GM23338 (cell line): ENCODE data around the gene GABBR1. TPM values are rescaled to one million over a fixed set of nuclear protein-coding genes. Genes with fewer than 3 reads are reported as not detected.

Experiments
- ATAC-seq: fragments of 200-7000 bp; cut with Tn5 transposase; 3 replicates; pipeline ENCODE4 v1.9.1; 2020
- DNase-seq: peaks from one replicate; pipeline ENCODE4 v3.0.0-alpha.2; 2015; ENCODE audit warnings: low spot score
- H2AFZ ChIP-seq: fragments of 200-600 bp; sonication (generic); 2 replicates; pipeline ENCODE4 v1.8.0; 2016; ENCODE audit warnings: antibody characterized with exemption, mild to moderate bottlenecking, moderate library complexity
- H3F3A ChIP-seq: fragments of 200-600 bp; sonication (generic); replicated peaks from 2 replicates; pipeline ENCODE4 v1.8.0; 2017; ENCODE audit warnings: antibody characterized with exemption, mixed run types, low read depth
- H3K27ac ChIP-seq: fragments of 200-600 bp; sonication (generic); 2 replicates; pipeline ENCODE4 v1.6.1; 2016; ENCODE audit warnings: low read depth
- H3K27me3 ChIP-seq: fragments of 200-600 bp; sonication (generic); 2 replicates; pipeline ENCODE4 v1.8.0; 2016; ENCODE audit warnings: mild to moderate bottlenecking, mixed run types, moderate library complexity; ENCODE audit not compliant: insufficient read depth
- H3K36me3 ChIP-seq: fragments of 200-600 bp; sonication (generic); 2 replicates; pipeline ENCODE4 v1.8.0; 2016; ENCODE audit warnings: mild to moderate bottlenecking; ENCODE audit not compliant: insufficient read depth
- H3K4me1 ChIP-seq: fragments of 200-600 bp; sonication (generic); 2 replicates; pipeline ENCODE4 v1.8.0; 2016; ENCODE audit warnings: mild to moderate bottlenecking, moderate library complexity; ENCODE audit not compliant: insufficient read depth
- H3K4me2 ChIP-seq: fragments of 200-600 bp; sonication (generic); 2 replicates; pipeline ENCODE4 v1.7.1; 2017; ENCODE audit warnings: mixed run types
- H3K4me3 ChIP-seq: fragments of 200-600 bp; sonication (generic); 2 replicates; pipeline ENCODE4 v1.6.1; 2016; ENCODE audit warnings: mixed run types
- H3K79me2 ChIP-seq: fragments of 200-600 bp; sonication (generic); replicated peaks from 2 replicates; pipeline ENCODE4 v1.8.0; 2017; ENCODE audit warnings: mild to moderate bottlenecking; ENCODE audit not compliant: insufficient read depth
- H3K9me2 ChIP-seq: fragments of 200-600 bp; sonication (generic); 2 replicates; pipeline ENCODE4 v1.8.0; 2017; ENCODE audit not compliant: insufficient read depth
- H4K20me1 ChIP-seq: fragments of 200-600 bp; sonication (generic); replicated peaks from 2 replicates; pipeline ENCODE4 v1.8.0; 2017; ENCODE audit warnings: mild to moderate bottlenecking; ENCODE audit not compliant: insufficient read depth
- H3K27ac Mint-ChIP-seq: 2 replicates; pipeline ENCODE4 v1.8.0; 2020; ENCODE audit warnings: inconsistent platforms, mild to moderate bottlenecking, moderate library complexity, mixed read lengths
- H3K27me3 Mint-ChIP-seq: 3 replicates; pipeline ENCODE4 v1.8.0; 2022; ENCODE audit warnings: low read depth, mild to moderate bottlenecking, moderate library complexity, mixed read lengths, inconsistent platforms; ENCODE audit not compliant: insufficient read depth, poor library complexity
- H3K36me3 Mint-ChIP-seq: 3 replicates; pipeline ENCODE4 v1.8.0; 2021; ENCODE audit warnings: low read depth, mild to moderate bottlenecking, inconsistent platforms, moderate library complexity, mixed read lengths
- H3K4me1 Mint-ChIP-seq: 3 replicates; pipeline ENCODE4 v1.8.0; 2020; ENCODE audit warnings: mild to moderate bottlenecking, inconsistent platforms, mixed read lengths
- H3K4me3 Mint-ChIP-seq: 3 replicates; pipeline ENCODE4 v1.8.0; 2021; ENCODE audit warnings: moderate library complexity, mild to moderate bottlenecking, inconsistent platforms, mixed read lengths
- H3K9me3 Mint-ChIP-seq: 3 replicates; pipeline ENCODE4 v1.8.0; 2020; ENCODE audit warnings: moderate library complexity, mild to moderate bottlenecking, inconsistent platforms, mixed read lengths
- CREB1 ChIP-seq: fragments of 250-450 bp; sonication (Bioruptor Pico); IDR thresholded peaks from 2 replicates; pipeline ENCODE4 v1.5.0; 2020; ENCODE audit warnings: low read depth, mild to moderate bottlenecking, moderate library complexity
- ETS1 ChIP-seq: IDR thresholded peaks from 2 replicates; pipeline ENCODE4 v1.6.1; 2016; ENCODE audit warnings: antibody characterized with exemption
- EZH2 ChIP-seq: fragments of 200-600 bp; sonication (generic); IDR thresholded peaks from one replicate; pipeline ENCODE4 v1.8.0; 2017; ENCODE audit warnings: antibody characterized with exemption, mild to moderate bottlenecking, low read depth; ENCODE audit not compliant: unreplicated experiment
- EZH2phosphoT487 ChIP-seq: fragments of 200-600 bp; sonication (generic); IDR thresholded peaks from one replicate; pipeline ENCODE4 v1.8.1; 2018; ENCODE audit warnings: antibody characterized with exemption; ENCODE audit not compliant: unreplicated experiment
- JUNB ChIP-seq: IDR thresholded peaks from one replicate; pipeline ENCODE4 v1.6.1; 2016; ENCODE audit warnings: antibody characterized with exemption; ENCODE audit not compliant: unreplicated experiment
- NANOG ChIP-seq: IDR thresholded peaks from 2 replicates; pipeline ENCODE4 v1.6.1; 2016; ENCODE audit warnings: antibody characterized with exemption, borderline replicate concordance
- POLR2AphosphoS5 ChIP-seq: IDR thresholded peaks from 2 replicates; pipeline ENCODE4 v1.6.1; 2016; ENCODE audit warnings: antibody characterized with exemption, low read depth
- STAT1 ChIP-seq: IDR thresholded peaks from one replicate; pipeline ENCODE4 v1.6.1; 2016; ENCODE audit warnings: antibody characterized with exemption; ENCODE audit not compliant: unreplicated experiment
- ZNF114 ChIP-seq: fragments of 250-450 bp; sonication (Bioruptor Pico); IDR thresholded peaks from 2 replicates; pipeline ENCODE4 v1.5.0; 2020; ENCODE audit warnings: mild to moderate bottlenecking, moderate library complexity
- ZNF331 ChIP-seq: fragments of 250-450 bp; sonication (Bioruptor Pico); IDR thresholded peaks from 2 replicates; pipeline ENCODE4 v1.5.0; 2020; ENCODE audit warnings: low read depth, mild to moderate bottlenecking, moderate library complexity
- polyA plus RNA-seq: library from polyadenylated mRNA; unstranded; fragments of >200 nt; fragmentation: Nextera tagmentation; extraction: Ambion mirVana; gene quantifications from 2 replicates; pipeline ENCODE4 v1.2.1, GENCODE V29; 2016
- total RNA-seq: library from RNA; depleted of rRNA; stranded (reverse); fragments of >200 nt; shearing (Covaris generic); gene quantifications from 2 replicates; pipeline ENCODE4 v1.2.3, GENCODE V29; 2014
- TF ChIP-seq, protein P1 (sequence below): fragments of 250-450 bp; sonication (Bioruptor Pico); IDR thresholded peaks from 2 replicates; pipeline ENCODE4 v1.5.0; 2020; ENCODE audit warnings: mild to moderate bottlenecking, moderate library complexity
- TF ChIP-seq, protein P2 (sequence below), 2 experiments: fragments of 200-600 bp in 1 of 2; sonication (generic) in 1 of 2; conservative IDR thresholded peaks; 2 replicates each; pipeline versions ENCODE4 v1.5.1 to v1.6.1; 2016 to 2017; ENCODE audit warnings: antibody characterized with exemption in 2 of 2, low read depth in 2 of 2, mild to moderate bottlenecking in 2 of 2, moderate library complexity in 1 of 2

Gene GABBR1
- total and polyA plus RNA-seq, 2 experiments from 2014 or later = 42.8 to 78.9 TPM

GRCh38 chr6:29557320-29557719 is 75.7 kb downstream of the GABBR1 start:
- no peaks in the 10 kb centered on the region; the same call in 1 of the 2 replicates for H3F3A ChIP-seq
- 0 out of 2 replicates have a peak, but pooled peaks cover 4% of the 10 kb centered on the region for H3K9me2 ChIP-seq
- Mint-ChIP-seq H3K9me3 (peaks cover 10% of the 10 kb centered on the region; the same call in 2 of the 3 replicates), H3K27me3 (peaks cover 51% of the 10 kb centered on the region), H3K4me3 (peak overlapping the region; percentile 20; the same call in 1 of the 3 replicates), H3K27ac (no peak overlapping the region), H3K36me3 (no peaks in the 10 kb centered on the region; the same call in 2 of the 3 replicates), H3K4me1 (peaks cover 48% of the 10 kb centered on the region)
- TF ChIP-seq NANOG (peak; percentile 83), EZH2phosphoT487 (no peak)
- no peak overlapping the region for H2AFZ ChIP-seq
- peak; percentile 46 for DNase-seq
- H3K27ac ChIP-seq = no peak overlapping the region
- H4K20me1 ChIP-seq = no peaks in the 10 kb centered on the region
- ATAC-seq = no peak; the same call in 2 of the 3 replicates
- peaks cover 50% of the 10 kb centered on the region for H3K27me3 ChIP-seq
- H3K4me2 ChIP-seq = peak overlapping the region; percentile 16
- H3K4me3 ChIP-seq = peak overlapping the region; percentile 7; the same call in 1 of the 2 replicates
- no peaks in the 10 kb centered on the region for H3K36me3 ChIP-seq
- H3K79me2 ChIP-seq = no peaks in the 10 kb centered on the region
- H3K4me1 ChIP-seq = peaks cover 33% of the 10 kb centered on the region

DNA sequence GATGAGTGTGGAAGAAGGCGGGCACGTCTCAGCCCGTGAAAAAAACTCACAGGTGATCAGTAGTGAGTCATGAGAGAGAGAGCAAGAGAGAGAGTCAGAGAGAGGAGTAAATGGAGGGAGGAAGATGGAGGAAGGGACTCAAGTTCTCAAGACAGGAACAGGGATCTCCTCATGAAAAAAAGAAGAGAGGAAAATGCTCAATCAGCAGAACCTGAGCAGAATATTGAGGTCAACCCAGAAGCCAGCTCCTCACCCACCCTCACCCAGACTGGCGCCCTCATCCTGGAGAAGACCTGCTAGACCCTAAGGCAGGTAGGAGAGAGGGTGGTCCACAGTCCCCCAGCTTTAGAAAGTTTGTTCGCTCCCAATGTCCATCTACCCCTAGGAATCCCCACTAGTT is 78.2 kb downstream of the GABBR1 start:
- no peaks in the 10 kb centered on the region; the same call in 2 of the 3 replicates for H3K36me3 Mint-ChIP-seq
- no peak for TF ChIP-seq ZNF114 (CRISPR knock-in tag)
- no peak for TF ChIP-seq CREB1 (CRISPR knock-in tag)
- TF ChIP-seq NANOG = no peak
- TF ChIP-seq JUNB = no peak
- no peak for TF ChIP-seq EZH2phosphoT487
- TF ChIP-seq, protein P1, sequence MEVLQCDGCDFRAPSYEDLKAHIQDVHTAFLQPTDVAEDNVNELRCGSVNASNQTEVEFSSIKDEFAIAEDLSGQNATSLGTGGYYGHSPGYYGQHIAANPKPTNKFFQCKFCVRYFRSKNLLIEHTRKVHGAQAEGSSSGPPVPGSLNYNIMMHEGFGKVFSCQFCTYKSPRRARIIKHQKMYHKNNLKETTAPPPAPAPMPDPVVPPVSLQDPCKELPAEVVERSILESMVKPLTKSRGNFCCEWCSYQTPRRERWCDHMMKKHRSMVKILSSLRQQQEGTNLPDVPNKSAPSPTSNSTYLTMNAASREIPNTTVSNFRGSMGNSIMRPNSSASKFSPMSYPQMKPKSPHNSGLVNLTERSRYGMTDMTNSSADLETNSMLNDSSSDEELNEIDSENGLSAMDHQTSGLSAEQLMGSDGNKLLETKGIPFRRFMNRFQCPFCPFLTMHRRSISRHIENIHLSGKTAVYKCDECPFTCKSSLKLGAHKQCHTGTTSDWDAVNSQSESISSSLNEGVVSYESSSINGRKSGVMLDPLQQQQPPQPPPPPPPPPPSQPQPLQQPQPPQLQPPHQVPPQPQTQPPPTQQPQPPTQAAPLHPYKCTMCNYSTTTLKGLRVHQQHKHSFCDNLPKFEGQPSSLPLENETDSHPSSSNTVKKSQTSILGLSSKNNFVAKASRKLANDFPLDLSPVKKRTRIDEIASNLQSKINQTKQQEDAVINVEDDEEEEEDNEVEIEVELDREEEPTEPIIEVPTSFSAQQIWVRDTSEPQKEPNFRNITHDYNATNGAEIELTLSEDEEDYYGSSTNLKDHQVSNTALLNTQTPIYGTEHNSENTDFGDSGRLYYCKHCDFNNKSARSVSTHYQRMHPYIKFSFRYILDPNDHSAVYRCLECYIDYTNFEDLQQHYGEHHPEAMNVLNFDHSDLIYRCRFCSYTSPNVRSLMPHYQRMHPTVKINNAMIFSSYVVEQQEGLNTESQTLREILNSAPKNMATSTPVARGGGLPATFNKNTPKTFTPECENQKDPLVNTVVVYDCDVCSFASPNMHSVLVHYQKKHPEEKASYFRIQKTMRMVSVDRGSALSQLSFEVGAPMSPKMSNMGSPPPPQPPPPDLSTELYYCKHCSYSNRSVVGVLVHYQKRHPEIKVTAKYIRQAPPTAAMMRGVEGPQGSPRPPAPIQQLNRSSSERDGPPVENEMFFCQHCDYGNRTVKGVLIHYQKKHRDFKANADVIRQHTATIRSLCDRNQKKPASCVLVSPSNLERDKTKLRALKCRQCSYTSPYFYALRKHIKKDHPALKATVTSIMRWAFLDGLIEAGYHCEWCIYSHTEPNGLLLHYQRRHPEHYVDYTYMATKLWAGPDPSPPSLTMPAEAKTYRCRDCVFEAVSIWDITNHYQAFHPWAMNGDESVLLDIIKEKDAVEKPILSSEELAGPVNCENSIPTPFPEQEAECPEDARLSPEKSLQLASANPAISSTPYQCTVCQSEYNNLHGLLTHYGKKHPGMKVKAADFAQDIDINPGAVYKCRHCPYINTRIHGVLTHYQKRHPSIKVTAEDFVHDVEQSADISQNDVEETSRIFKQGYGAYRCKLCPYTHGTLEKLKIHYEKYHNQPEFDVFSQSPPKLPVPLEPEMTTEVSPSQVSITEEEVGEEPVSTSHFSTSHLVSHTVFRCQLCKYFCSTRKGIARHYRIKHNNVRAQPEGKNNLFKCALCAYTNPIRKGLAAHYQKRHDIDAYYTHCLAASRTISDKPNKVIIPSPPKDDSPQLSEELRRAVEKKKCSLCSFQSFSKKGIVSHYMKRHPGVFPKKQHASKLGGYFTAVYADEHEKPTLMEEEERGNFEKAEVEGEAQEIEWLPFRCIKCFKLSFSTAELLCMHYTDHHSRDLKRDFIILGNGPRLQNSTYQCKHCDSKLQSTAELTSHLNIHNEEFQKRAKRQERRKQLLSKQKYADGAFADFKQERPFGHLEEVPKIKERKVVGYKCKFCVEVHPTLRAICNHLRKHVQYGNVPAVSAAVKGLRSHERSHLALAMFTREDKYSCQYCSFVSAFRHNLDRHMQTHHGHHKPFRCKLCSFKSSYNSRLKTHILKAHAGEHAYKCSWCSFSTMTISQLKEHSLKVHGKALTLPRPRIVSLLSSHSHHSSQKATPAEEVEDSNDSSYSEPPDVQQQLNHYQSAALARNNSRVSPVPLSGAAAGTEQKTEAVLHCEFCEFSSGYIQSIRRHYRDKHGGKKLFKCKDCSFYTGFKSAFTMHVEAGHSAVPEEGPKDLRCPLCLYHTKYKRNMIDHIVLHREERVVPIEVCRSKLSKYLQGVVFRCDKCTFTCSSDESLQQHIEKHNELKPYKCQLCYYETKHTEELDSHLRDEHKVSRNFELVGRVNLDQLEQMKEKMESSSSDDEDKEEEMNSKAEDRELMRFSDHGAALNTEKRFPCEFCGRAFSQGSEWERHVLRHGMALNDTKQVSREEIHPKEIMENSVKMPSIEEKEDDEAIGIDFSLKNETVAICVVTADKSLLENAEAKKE (CRISPR knock-in tag) = no peak
- TF ChIP-seq POLR2AphosphoS5 = no peak
- TF ChIP-seq ZNF331 (CRISPR knock-in tag) = no peak
- no peak for TF ChIP-seq STAT1
- TF ChIP-seq, protein P2, sequence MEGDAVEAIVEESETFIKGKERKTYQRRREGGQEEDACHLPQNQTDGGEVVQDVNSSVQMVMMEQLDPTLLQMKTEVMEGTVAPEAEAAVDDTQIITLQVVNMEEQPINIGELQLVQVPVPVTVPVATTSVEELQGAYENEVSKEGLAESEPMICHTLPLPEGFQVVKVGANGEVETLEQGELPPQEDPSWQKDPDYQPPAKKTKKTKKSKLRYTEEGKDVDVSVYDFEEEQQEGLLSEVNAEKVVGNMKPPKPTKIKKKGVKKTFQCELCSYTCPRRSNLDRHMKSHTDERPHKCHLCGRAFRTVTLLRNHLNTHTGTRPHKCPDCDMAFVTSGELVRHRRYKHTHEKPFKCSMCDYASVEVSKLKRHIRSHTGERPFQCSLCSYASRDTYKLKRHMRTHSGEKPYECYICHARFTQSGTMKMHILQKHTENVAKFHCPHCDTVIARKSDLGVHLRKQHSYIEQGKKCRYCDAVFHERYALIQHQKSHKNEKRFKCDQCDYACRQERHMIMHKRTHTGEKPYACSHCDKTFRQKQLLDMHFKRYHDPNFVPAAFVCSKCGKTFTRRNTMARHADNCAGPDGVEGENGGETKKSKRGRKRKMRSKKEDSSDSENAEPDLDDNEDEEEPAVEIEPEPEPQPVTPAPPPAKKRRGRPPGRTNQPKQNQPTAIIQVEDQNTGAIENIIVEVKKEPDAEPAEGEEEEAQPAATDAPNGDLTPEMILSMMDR (conservative IDR thresholded peaks at IDR 0.05; ENCODE audit: low read depth in 2 of 2) = no peak
- no peak for TF ChIP-seq EZH2
- TF ChIP-seq ETS1 = no peak

More for the DNA sequence above, 78.2 kb downstream of the GABBR1 start:
- H3K79me2 ChIP-seq = no peaks in the 10 kb centered on the region
- peaks cover 30% of the 10 kb centered on the region for H3K4me1 ChIP-seq
- H3K9me2 ChIP-seq = 0 out of 2 replicates have a peak, but pooled peaks cover 4% of the 10 kb centered on the region
- no peaks in the 10 kb centered on the region for H3K36me3 ChIP-seq
- H2AFZ ChIP-seq = no peak overlapping the region
- peaks cover 10% of the 10 kb centered on the region; the same call in 2 of the 3 replicates for H3K9me3 Mint-ChIP-seq
- H3K27ac Mint-ChIP-seq = no peak overlapping the region
- no peaks in the 10 kb centered on the region for H4K20me1 ChIP-seq
- ATAC-seq (no peak), DNase-seq (no peak)
- H3K4me3 Mint-ChIP-seq = no peak overlapping the region; the same call in 2 of the 3 replicates
- no peak overlapping the region for H3K4me2 ChIP-seq
- peaks cover 56% of the 10 kb centered on the region for H3K27me3 ChIP-seq
- H3K4me1 Mint-ChIP-seq = peaks cover 44% of the 10 kb centered on the region
- H3K4me3 ChIP-seq = no peak overlapping the region
- peaks cover 51% of the 10 kb centered on the region for H3K27me3 Mint-ChIP-seq
- H3F3A ChIP-seq = no peaks in the 10 kb centered on the region; the same call in 1 of the 2 replicates
- no peak overlapping the region for H3K27ac ChIP-seq
